Common myeloid progenitor, CD34-positive (primary cell): ENCODE results near the gene OR8B2. TPM values are rescaled to one million over a fixed set of nuclear protein-coding genes. Genes with fewer than 3 reads are reported as not detected.
A peak's percentile ranks its signal among the peaks of the same experiment; 100 is the strongest.

Experiments
- CTCF ChIA-PET: fragments of 350-600 bp; sonication (Branson Sonifier 250); formaldehyde crosslinking; loops from one replicate; lab custom pipeline; 2021; ENCODE audit warnings: antibody characterized with exemption; lab: Charles Lee
- POLR2A ChIA-PET: fragments of 350-600 bp; sonication (Branson Sonifier 250); formaldehyde crosslinking; loops from one replicate; lab custom pipeline; 2021; ENCODE audit warnings: antibody characterized with exemption; lab: Charles Lee
- DNase-seq, 3 donors: peaks; one replicate each; pipeline versions ENCODE4 v3.0.0 to v3.0.0-alpha.2; 2013
- H3K27ac ChIP-seq, 2 experiments: 1 replicate in 1 of 2; 2 replicates in 1 of 2; pipeline ENCODE4 v1.7.0; 2013; ENCODE audit warnings: inconsistent platforms in 2 of 2, low read length in 2 of 2, mild to moderate bottlenecking in 2 of 2, low read depth in 1 of 2, moderate library complexity in 1 of 2; ENCODE audit not compliant: severe bottlenecking in 2 of 2, insufficient read depth in 1 of 2, poor library complexity in 1 of 2
- H3K27me3 ChIP-seq, 5 experiments: replicated peaks in 2 of 5; 1 replicate in 3 of 5; 2 replicates in 2 of 5; pipeline versions ENCODE4 v1.6.1 to v1.7.0; 2013; ENCODE audit warnings: low read length in 4 of 5, mild to moderate bottlenecking in 2 of 5, moderate library complexity in 2 of 5, inconsistent platforms in 1 of 5; ENCODE audit not compliant: insufficient read depth in 5 of 5, control insufficient read depth in 4 of 5
- H3K36me3 ChIP-seq, 4 experiments: 1 replicate in 2 of 4; 2 replicates in 2 of 4; pipeline versions ENCODE4 v1.6.1 to v1.7.0; 2013; ENCODE audit warnings: low read length in 3 of 4, control low read depth in 1 of 4, mild to moderate bottlenecking in 1 of 4; ENCODE audit not compliant: control insufficient read depth in 4 of 4, insufficient read depth in 4 of 4
- H3K4me1 ChIP-seq, 4 experiments: 1 replicate in 3 of 4; 2 replicates in 1 of 4; pipeline versions ENCODE4 v1.6.1 to v1.7.1; 2013; ENCODE audit warnings: low read length in 3 of 4, mild to moderate bottlenecking in 3 of 4, control low read depth in 1 of 4, inconsistent platforms in 1 of 4, moderate library complexity in 1 of 4; ENCODE audit not compliant: control insufficient read depth in 4 of 4, insufficient read depth in 4 of 4; ENCODE audit errors: control extremely low read depth in 1 of 4
- H3K4me3 ChIP-seq, 7 experiments: 1 replicate in 4 of 7; 2 replicates in 3 of 7; pipeline versions ENCODE4 v1.5.1 to v1.7.0; 2013; ENCODE audit warnings: mild to moderate bottlenecking in 7 of 7, low read length in 6 of 7, moderate library complexity in 6 of 7, inconsistent platforms in 2 of 7, low read depth in 2 of 7, control low read depth in 1 of 7; ENCODE audit not compliant: insufficient read depth in 4 of 7, control insufficient read depth in 1 of 7; ENCODE audit errors: extremely low read depth in 1 of 7
- H3K9me3 ChIP-seq, 5 experiments: 1 replicate in 4 of 5; 2 replicates in 1 of 5; pipeline versions ENCODE4 v1.6.1 to v1.7.1; 2013; ENCODE audit warnings: low read length in 4 of 5, mild to moderate bottlenecking in 2 of 5, inconsistent platforms in 1 of 5, low read depth in 1 of 5, moderate library complexity in 1 of 5; ENCODE audit not compliant: control insufficient read depth in 4 of 5, insufficient read depth in 2 of 5; ENCODE audit errors: control extremely low read depth in 1 of 5
- WGBS: methylation state at CpG from one replicate; pipeline ENCODE4 v1.1.5; 2013; ENCODE audit not compliant: insufficient coverage; 5-methylcytosine and 5-hydroxymethylcytosine counted together
- polyA plus RNA-seq: library from polyadenylated mRNA; unstranded; fragments of 120-200 nt; gene quantifications from one replicate; pipeline ENCODE4 v1.2.1, GENCODE V29; 2013

OR8B2 gene
- polyA plus RNA-seq, result not detected

- Histone ChIP-seq H3K27me3 (no peaks in the 10 kb centered on the region), H3K4me3 (no peak within 1 kb of the TSS), H3K36me3 (no peaks in the 10 kb centered on the region), H3K9me3 (no peaks in the 10 kb centered on the region), H3K27ac (no peak within 1 kb of the TSS), H3K4me1 (no peaks in the 10 kb centered on the region)
- 92% methylated on average over 2 of the region's 2 CpGs for WGBS
- ChIA-PET CTCF (no interaction called here), POLR2A (no interaction called here)
- DNase-seq, result no peak
These were observed at the start of gene OR8B2 for GRCh38 chr11:124384399-124384798. OR8B2 (minus strand) TSS chr11:124384499; CDS start chr11:124383343, 1,156 bp downstream.

GRCh38 chr11:124429599-124429998 is 45.3 kb upstream of the OR8B2 start:
- Histone ChIP-seq H3K9me3 (peaks cover 0 to 6% (median 2%) of the 10 kb centered on the region in 5 experiments), H3K36me3 (no peaks in the 10 kb centered on the region), H3K27ac (no peak overlapping the region), H3K27me3 (peaks cover 0 to 2% (median 0%) of the 10 kb centered on the region in 5 experiments), H3K4me1 (no peaks in the 10 kb centered on the region), H3K4me3 (no peak overlapping the region)
- POLR2A ChIA-PET, result interaction anchor here (0.7 kb wide), 1 partner anchor 38 kb away, joined by 3 read pairs; no protein-coding TSS in a partner anchor
- CTCF ChIA-PET, result interaction anchor here (1.2 to 1.4 kb wide), 3 partner anchors 13 to 54 kb away, joined by 3 to 5 read pairs (median 3); no protein-coding TSS in a partner anchor
- WGBS, result 88% methylated on average over 1 of the region's 2 CpGs
- DNase-seq, result no peak

GRCh38 chr11:124424384-124424921 is 40.2 kb upstream of the OR8B2 start, which contains the start of gene OR8B4:
OR8B4 (minus strand) TSS chr11:124424871; CDS start chr11:124424871, 0 bp downstream.
- Histone ChIP-seq H3K36me3 (no peaks in the 10 kb centered on the region), H3K27ac (no peak within 1 kb of the TSS), H3K4me1 (no peaks in the 10 kb centered on the region), H3K9me3 (no peaks in the 10 kb centered on the region), H3K27me3 (peaks cover 0 to 21% (median 9%) of the 10 kb centered on the region in 5 experiments), H3K4me3 (no peak within 1 kb of the TSS)
- CTCF ChIA-PET, result interaction anchor here (0.7 to 1.9 kb wide), 2 partner anchors 9 to 160 kb away, joined by 6 read pairs; no protein-coding TSS in a partner anchor
- POLR2A ChIA-PET, result no interaction called here
- no peak for DNase-seq
- 100% methylated on average over 1 of the region's 2 CpGs for WGBS

- no peak for DNase-seq
- Histone ChIP-seq H3K27me3 (peaks cover 0 to 24% (median 9%) of the 10 kb centered on the region in 5 experiments), H3K4me1 (no peaks in the 10 kb centered on the region), H3K4me3 (no peak overlapping the region), H3K27ac (no peak overlapping the region), H3K36me3 (no peaks in the 10 kb centered on the region), H3K9me3 (no peaks in the 10 kb centered on the region)
- 79% methylated on average over 4 of the region's 4 CpGs for WGBS
- ChIA-PET POLR2A (no interaction called here), CTCF (interaction anchor here (0.6 kb wide), 1 partner anchor 417 kb away, joined by 3 read pairs; no protein-coding TSS in a partner anchor)
These were observed 36.7 kb upstream of the OR8B2 start for GRCh38 chr11:124421043-124421442.

- DNase-seq, result peak; percentile 66 to 82 (median 76)
These were observed 31.1 kb upstream of the OR8B2 start for GRCh38 chr11:124415356-124415923.

GRCh38 chr11:124409906-124410305 is 25.6 kb upstream of the OR8B2 start:
- Histone ChIP-seq H3K9me3 (no peaks in the 10 kb centered on the region), H3K27ac (no peak overlapping the region), H3K36me3 (no peaks in the 10 kb centered on the region), H3K27me3 (peaks cover 0 to 17% (median 0%) of the 10 kb centered on the region in 5 experiments), H3K4me3 (no peak overlapping the region), H3K4me1 (no peaks in the 10 kb centered on the region)
- ChIA-PET CTCF (interaction anchor here (1.0 kb wide), 1 partner anchor 176 kb away, joined by 3 read pairs; no protein-coding TSS in a partner anchor), POLR2A (no interaction called here)
- 94% methylated on average over 5 of the region's 7 CpGs for WGBS
- peak in 1 of 3 donors; percentile 4 for DNase-seq

More at GRCh38 chr11:124415356-124415923, 31.1 kb upstream of the OR8B2 start:
- H3K36me3 ChIP-seq, result no peaks in the 10 kb centered on the region
- H3K4me1 ChIP-seq, result no peaks in the 10 kb centered on the region
- H3K4me3 ChIP-seq, result no peak overlapping the region
- ChIA-PET POLR2A (no interaction called here), CTCF (interaction anchor here (0.7 to 7.1 kb wide), 18 partner anchors 9 to 521 kb away, joined by 3 to 57 read pairs (median 4); partner anchors contain the start of genes OR8B4 and TBRG1)
- no CpG with 5 or more reads among the region's 5 CpGs for WGBS
- H3K9me3 ChIP-seq, result no peaks in the 10 kb centered on the region
- H3K27me3 ChIP-seq, result peaks cover 0 to 11% (median 0%) of the 10 kb centered on the region in 5 experiments
- H3K27ac ChIP-seq, result no peak overlapping the region

GRCh38 chr11:124405581-124405980 is 21.3 kb upstream of the OR8B2 start:
- Histone ChIP-seq H3K4me3 (no peak overlapping the region), H3K27me3 (peaks cover 0 to 19% (median 0%) of the 10 kb centered on the region in 5 experiments), H3K36me3 (no peaks in the 10 kb centered on the region), H3K9me3 (no peaks in the 10 kb centered on the region), H3K27ac (no peak overlapping the region), H3K4me1 (no peaks in the 10 kb centered on the region)
- CTCF ChIA-PET, result interaction anchor here (1.9 kb wide), 1 partner anchor 10 kb away, joined by 9 read pairs; no protein-coding TSS in a partner anchor
- POLR2A ChIA-PET, result no interaction called here
- no peak for DNase-seq
- 100% methylated on average over 2 of the region's 2 CpGs for WGBS
